Vagina (tissue), 2 donors: ENCODE measurements around the gene NPRL2. TPM values are rescaled to one million over a fixed set of nuclear protein-coding genes. Genes with fewer than 3 reads are reported as not detected.

ENCODE experiments used
- DNase-seq, 2 donors: peaks; one replicate each; pipeline ENCODE4 v3.0.0-alpha.2; 2017; ENCODE audit errors: extremely low spot score in 2 of 2
- H3K27ac ChIP-seq: fragments of 200-600 bp; sonication (generic); one replicate; pipeline ENCODE4 v1.5.1; 2019
- H3K27me3 ChIP-seq: fragments of 200-600 bp; sonication (generic); one replicate; pipeline ENCODE4 v1.5.1; 2019
- H3K36me3 ChIP-seq, 2 donors: fragments of 200-600 bp; sonication (generic); one replicate each; pipeline ENCODE4 v1.5.1; 2017 to 2019
- H3K4me1 ChIP-seq: fragments of 200-600 bp; sonication (generic); one replicate; pipeline ENCODE4 v1.5.1; 2019
- H3K4me3 ChIP-seq, 2 donors: fragments of 200-600 bp; sonication (generic); 1 replicate in 1 of 2; 2 replicates in 1 of 2; pipeline ENCODE4 v1.5.1; 2016 to 2019
- H3K9me3 ChIP-seq: fragments of 200-600 bp; sonication (generic); one replicate; pipeline ENCODE4 v1.5.1; 2019
- CTCF ChIP-seq, 3 experiments: fragments of 450-650 bp in 2 of 3; fragments of 200-600 bp in 1 of 3; sonication (generic) in 1 of 3; IDR thresholded peaks; one replicate each; pipeline ENCODE4 v1.5.1; 2017 to 2019; ENCODE audit warnings: antibody characterized with exemption in 3 of 3, mild to moderate bottlenecking in 2 of 3, moderate library complexity in 2 of 3
- POLR2A ChIP-seq, 2 donors: fragments of 450-650 bp; IDR thresholded peaks; one replicate each; pipeline ENCODE4 v1.6.1; 2017; ENCODE audit warnings: antibody characterized with exemption in 2 of 2, mild to moderate bottlenecking in 2 of 2, moderate library complexity in 2 of 2
- POLR2AphosphoS5 ChIP-seq, 2 donors: sonication (generic); formaldehyde crosslinking; IDR thresholded peaks; one replicate each; pipeline ENCODE4 v1.9.0; 2017; ENCODE audit warnings: antibody characterized with exemption in 2 of 2, mild to moderate bottlenecking in 2 of 2, low read depth in 1 of 2; ENCODE audit not compliant: insufficient read depth in 1 of 2
- intact Hi-C: fragments of 100-400 bp; cut with DNase I; formaldehyde crosslinking; loops from one replicate; pipeline ENCODE4 v1.15.1; 2023
- total RNA-seq: library from RNA; depleted of rRNA; stranded (reverse); fragments of >200 nt; gene quantifications from one replicate; pipeline ENCODE4 v1.2.3, GENCODE V29; 2016

The NPRL2 gene
- total RNA-seq, 1 donor from 2014 or later = 17.2 TPM

GRCh38 chr3:50302095-50303012, 48.2 kb downstream of the NPRL2 start:
- TF ChIP-seq POLR2A (IDR thresholded peaks at IDR 0.05) = no peak
- TF ChIP-seq CTCF (IDR thresholded peaks at IDR 0.05) = no peak
- TF ChIP-seq POLR2AphosphoS5 (IDR thresholded peaks at IDR 0.05; ENCODE audit: insufficient read depth in 1 of 2, low read depth in 1 of 2) = no peak
- Histone ChIP-seq H3K4me1 (peaks cover 54% of the 10 kb centered on the region), H3K9me3 (no peaks in the 10 kb centered on the region), H3K4me3 (peak overlapping the region; percentile 6 to 25), H3K27ac (peak overlapping the region; percentile 91), H3K27me3 (no peaks in the 10 kb centered on the region), H3K36me3 (peaks cover 0 to under 1% of the 10 kb centered on the region in 2 donors)
- peak in 1 of 2 donors; percentile 88 for DNase-seq
- intact Hi-C loops = no loop called here

GRCh38 chr3:50300681-50301254, 49.8 kb downstream of the NPRL2 start:
- H3K4me3 ChIP-seq = peak overlapping the region in 1 of 2 donors; percentile 47
- H3K27me3 ChIP-seq = no peaks in the 10 kb centered on the region
- TF ChIP-seq POLR2A (IDR thresholded peaks at IDR 0.05) (no peak), CTCF (IDR thresholded peaks at IDR 0.05) (no peak), POLR2AphosphoS5 (IDR thresholded peaks at IDR 0.05; ENCODE audit: insufficient read depth in 1 of 2, low read depth in 1 of 2) (no peak)
- peaks cover 0 to 5% of the 10 kb centered on the region in 2 donors for H3K36me3 ChIP-seq
- peaks cover 55% of the 10 kb centered on the region for H3K4me1 ChIP-seq
- peak overlapping the region; percentile 91 for H3K27ac ChIP-seq
- DNase-seq = peak in 1 of 2 donors; percentile 92
- H3K9me3 ChIP-seq = no peaks in the 10 kb centered on the region
- intact Hi-C loops = no loop called here

GRCh38 chr3:50299929-50300680, 50.5 kb downstream of the NPRL2 start:
- Histone ChIP-seq H3K4me1 (peaks cover 55% of the 10 kb centered on the region), H3K36me3 (peaks cover 0 to 5% of the 10 kb centered on the region in 2 donors), H3K9me3 (no peaks in the 10 kb centered on the region), H3K27ac (peak overlapping the region; percentile 91), H3K27me3 (no peaks in the 10 kb centered on the region), H3K4me3 (peak overlapping the region; percentile 47 to 61)
- TF ChIP-seq POLR2A (IDR thresholded peaks at IDR 0.05) (no peak), POLR2AphosphoS5 (IDR thresholded peaks at IDR 0.05; ENCODE audit: insufficient read depth in 1 of 2, low read depth in 1 of 2) (no peak), CTCF (IDR thresholded peaks at IDR 0.05) (no peak)
- intact Hi-C loops = loop anchor here (2.0 kb wide), 1 partner anchor 23 kb away; the partner anchor contains the start of gene HYAL2
- no peak for DNase-seq

GRCh38 chr3:50299638-50299928, 51.0 kb downstream of the NPRL2 start:
- peaks cover 55% of the 10 kb centered on the region for H3K4me1 ChIP-seq
- peaks cover 0 to 5% of the 10 kb centered on the region in 2 donors for H3K36me3 ChIP-seq
- intact Hi-C loops = loop anchor here (2.0 kb wide), 1 partner anchor 23 kb away; the partner anchor contains the start of gene HYAL2
- peak overlapping the region; percentile 47 to 61 for H3K4me3 ChIP-seq
- H3K27ac ChIP-seq = peak overlapping the region; percentile 91
- no peaks in the 10 kb centered on the region for H3K27me3 ChIP-seq
- TF ChIP-seq POLR2A (IDR thresholded peaks at IDR 0.05) = no peak
- no peak for TF ChIP-seq CTCF (IDR thresholded peaks at IDR 0.05)
- TF ChIP-seq POLR2AphosphoS5 (IDR thresholded peaks at IDR 0.05; ENCODE audit: insufficient read depth in 1 of 2, low read depth in 1 of 2) = peak in 1 of 2 donors; percentile 93
- H3K9me3 ChIP-seq = no peaks in the 10 kb centered on the region
- DNase-seq = no peak
